Ascending aorta (tissue), 2 donors: Measurements from ENCODE around the gene EGF. TPM values are rescaled to one million over a fixed set of nuclear protein-coding genes. Genes with fewer than 3 reads are reported as not detected.
"Not testable (repeated sequence)": the region's sequence is repeated elsewhere in the genome, so short reads cannot be mapped to it uniquely, and the experiment has no call there.

Experiments
- DNase-seq, 2 donors: peaks; one replicate each; pipeline ENCODE4 v3.0.0-alpha.2; 2019; ENCODE audit warnings: low spot score in 2 of 2
- H3K27ac ChIP-seq, 2 donors: fragments of 200-600 bp; sonication (generic); one replicate each; pipeline ENCODE4 v1.5.1; 2016 to 2017; ENCODE audit warnings: mild to moderate bottlenecking in 1 of 2
- H3K27me3 ChIP-seq: fragments of 200-600 bp; sonication (generic); one replicate; pipeline ENCODE4 v1.5.1; 2017
- H3K36me3 ChIP-seq, 2 donors: fragments of 200-600 bp; sonication (generic); one replicate each; pipeline ENCODE4 v1.5.1; 2016
- H3K4me1 ChIP-seq, 2 donors: fragments of 200-600 bp; sonication (generic); one replicate each; pipeline ENCODE4 v1.5.1; 2016 to 2017; ENCODE audit warnings: mild to moderate bottlenecking in 1 of 2
- H3K4me3 ChIP-seq, 2 donors: fragments of 200-600 bp; sonication (generic); one replicate each; pipeline ENCODE4 v1.5.1; 2016 to 2017; ENCODE audit warnings: mild to moderate bottlenecking in 1 of 2
- H3K9me3 ChIP-seq, 2 donors: fragments of 200-600 bp; sonication (generic); one replicate each; pipeline ENCODE4 v1.5.1; 2016
- intact Hi-C: fragments of 100-400 bp; cut with DNase I; formaldehyde crosslinking; loops from one replicate; pipeline ENCODE4 v1.15.1; 2023
- total RNA-seq: library from RNA; depleted of rRNA; stranded (reverse); fragments of >200 nt; gene quantifications from one replicate; pipeline ENCODE4 v1.1.0, GENCODE V29; 2016
- TF ChIP-seq, protein P1 (sequence below), 3 experiments: fragments of 200-600 bp in 2 of 3; fragments of 450-650 bp in 1 of 3; sonication (generic) in 2 of 3; IDR thresholded peaks; one replicate each; pipeline ENCODE4 v1.5.1; 2016 to 2019; ENCODE audit warnings: antibody characterized with exemption in 3 of 3, mild to moderate bottlenecking in 1 of 3, moderate library complexity in 1 of 3

Gene EGF
- total RNA-seq, 1 donor from 2014 or later = not detected

DNA sequence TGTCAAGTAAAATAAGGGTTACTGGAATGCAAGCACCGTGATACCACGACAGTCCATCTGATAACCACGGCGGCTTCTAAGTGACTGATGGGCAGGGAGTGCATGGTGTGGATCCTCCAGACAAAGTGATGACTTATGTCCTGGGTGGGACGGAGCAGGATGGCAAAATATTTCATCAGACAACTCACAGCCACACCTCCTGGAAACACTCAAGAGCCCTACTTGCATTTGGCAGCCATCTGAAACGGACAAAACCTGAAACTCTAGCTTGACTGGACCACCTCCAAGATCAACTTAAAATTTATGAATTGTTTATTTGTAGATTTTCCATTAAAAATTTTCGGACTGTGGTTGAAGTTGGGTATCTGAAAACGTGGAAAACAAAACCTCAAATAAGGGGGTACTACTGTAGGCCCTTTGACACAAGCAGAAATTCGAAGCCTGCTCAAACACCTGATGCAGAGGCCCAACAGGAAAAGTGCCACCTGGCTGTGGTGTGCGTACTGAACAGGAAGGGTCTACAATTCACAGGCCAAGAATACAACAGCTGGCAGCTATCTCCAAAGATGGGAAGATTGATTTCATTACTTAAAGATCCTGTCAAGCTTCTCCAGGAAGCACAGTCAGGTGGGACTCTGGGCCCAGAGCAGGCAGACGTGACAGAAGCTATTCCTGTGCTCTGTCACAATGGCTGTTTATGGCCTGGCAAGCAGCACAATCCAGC lies 38.7 kb upstream of the EGF start:
- TF ChIP-seq, protein P1, sequence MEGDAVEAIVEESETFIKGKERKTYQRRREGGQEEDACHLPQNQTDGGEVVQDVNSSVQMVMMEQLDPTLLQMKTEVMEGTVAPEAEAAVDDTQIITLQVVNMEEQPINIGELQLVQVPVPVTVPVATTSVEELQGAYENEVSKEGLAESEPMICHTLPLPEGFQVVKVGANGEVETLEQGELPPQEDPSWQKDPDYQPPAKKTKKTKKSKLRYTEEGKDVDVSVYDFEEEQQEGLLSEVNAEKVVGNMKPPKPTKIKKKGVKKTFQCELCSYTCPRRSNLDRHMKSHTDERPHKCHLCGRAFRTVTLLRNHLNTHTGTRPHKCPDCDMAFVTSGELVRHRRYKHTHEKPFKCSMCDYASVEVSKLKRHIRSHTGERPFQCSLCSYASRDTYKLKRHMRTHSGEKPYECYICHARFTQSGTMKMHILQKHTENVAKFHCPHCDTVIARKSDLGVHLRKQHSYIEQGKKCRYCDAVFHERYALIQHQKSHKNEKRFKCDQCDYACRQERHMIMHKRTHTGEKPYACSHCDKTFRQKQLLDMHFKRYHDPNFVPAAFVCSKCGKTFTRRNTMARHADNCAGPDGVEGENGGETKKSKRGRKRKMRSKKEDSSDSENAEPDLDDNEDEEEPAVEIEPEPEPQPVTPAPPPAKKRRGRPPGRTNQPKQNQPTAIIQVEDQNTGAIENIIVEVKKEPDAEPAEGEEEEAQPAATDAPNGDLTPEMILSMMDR (IDR thresholded peaks at IDR 0.05) = no peak
- no peak for DNase-seq
- no peaks in the 10 kb centered on the region for H3K36me3 ChIP-seq
- no peaks in the 10 kb centered on the region for H3K27me3 ChIP-seq
- no peak overlapping the region for H3K4me3 ChIP-seq
- intact Hi-C loops = no loop called here
- H3K9me3 ChIP-seq = no peaks in the 10 kb centered on the region
- H3K27ac ChIP-seq = no peak overlapping the region
- H3K4me1 ChIP-seq = no peaks in the 10 kb centered on the region

DNA sequence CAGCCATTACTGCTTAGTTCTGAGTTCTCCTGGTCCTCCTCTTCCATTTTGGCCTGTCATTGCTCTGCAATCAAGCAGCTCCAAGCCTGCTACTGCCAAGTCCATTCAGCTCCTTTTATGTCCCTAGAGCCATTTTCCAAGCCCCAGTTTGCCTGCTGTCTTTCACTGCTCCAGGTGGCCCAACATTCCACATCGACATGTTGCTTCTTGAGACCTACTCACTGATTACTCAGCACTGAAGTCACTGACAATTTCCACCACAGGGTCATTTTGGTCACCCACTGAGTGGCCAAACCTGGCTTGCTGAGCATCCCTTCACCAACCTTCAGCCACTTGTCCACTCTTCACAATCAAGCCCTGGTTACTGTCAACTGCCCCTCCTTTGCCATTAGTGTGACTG lies 37.6 kb upstream of the EGF start:
- H3K9me3 ChIP-seq = no peaks in the 10 kb centered on the region

DNA sequence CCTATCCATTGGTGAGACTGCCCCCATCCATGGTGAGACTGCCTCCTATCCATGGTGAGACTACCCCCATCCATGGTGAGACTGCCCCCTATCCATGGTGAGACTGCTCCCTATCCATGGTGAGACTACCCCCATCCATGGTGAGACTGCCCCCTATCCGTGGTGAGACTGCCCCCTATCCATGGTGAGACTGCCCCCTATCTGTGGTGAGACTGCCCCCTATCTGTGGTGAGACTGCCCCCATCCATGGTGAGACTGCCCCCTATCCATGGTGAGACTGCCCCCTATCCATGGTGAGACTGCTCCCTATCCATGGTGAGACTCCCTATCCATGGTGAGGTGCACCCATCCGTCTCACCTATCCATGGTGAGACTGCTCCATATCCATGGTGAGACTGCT lies 37.1 kb upstream of the EGF start:
- DNase-seq, H3K4me3 ChIP-seq, H3K4me1 ChIP-seq, intact Hi-C loops, H3K27ac ChIP-seq, H3K9me3 ChIP-seq, H3K36me3 ChIP-seq, H3K27me3 ChIP-seq: not testable (repeated sequence)

More for the DNA sequence above, 37.6 kb upstream of the EGF start:
- Histone ChIP-seq H3K36me3 (no peaks in the 10 kb centered on the region), H3K4me3 (no peak overlapping the region), H3K27ac (no peak overlapping the region), H3K4me1 (no peaks in the 10 kb centered on the region), H3K27me3 (no peaks in the 10 kb centered on the region)
- DNase-seq = no peak
- TF ChIP-seq, protein P1 (IDR thresholded peaks at IDR 0.05) = no peak
- intact Hi-C loops = no loop called here

GRCh38 chr4:109876634-109877265 lies 35.9 kb upstream of the EGF start:
- Histone ChIP-seq H3K36me3 (no peaks in the 10 kb centered on the region), H3K4me3 (no peak overlapping the region), H3K27me3 (no peaks in the 10 kb centered on the region), H3K9me3 (no peaks in the 10 kb centered on the region), H3K27ac (no peak overlapping the region), H3K4me1 (no peaks in the 10 kb centered on the region)
- intact Hi-C loops = no loop called here
- TF ChIP-seq, protein P1 (IDR thresholded peaks at IDR 0.05) = no peak
- DNase-seq = no peak

GRCh38 chr4:109877400-109877799 lies 35.3 kb upstream of the EGF start:
- intact Hi-C loops = no loop called here
- no peak overlapping the region for H3K27ac ChIP-seq
- H3K4me3 ChIP-seq = no peak overlapping the region
- no peaks in the 10 kb centered on the region for H3K36me3 ChIP-seq
- H3K4me1 ChIP-seq = no peaks in the 10 kb centered on the region
- H3K9me3 ChIP-seq = no peaks in the 10 kb centered on the region
- TF ChIP-seq, protein P1 (IDR thresholded peaks at IDR 0.05) = no peak
- H3K27me3 ChIP-seq = no peaks in the 10 kb centered on the region
- DNase-seq = no peak

- H3K4me3 ChIP-seq = no peak overlapping the region
- no peak for DNase-seq
- no peaks in the 10 kb centered on the region for H3K36me3 ChIP-seq
- H3K27me3 ChIP-seq = no peaks in the 10 kb centered on the region
- no peak overlapping the region for H3K27ac ChIP-seq
- no peaks in the 10 kb centered on the region for H3K9me3 ChIP-seq
- intact Hi-C loops = no loop called here
- no peaks in the 10 kb centered on the region for H3K4me1 ChIP-seq
- TF ChIP-seq, protein P1 (IDR thresholded peaks at IDR 0.05) = no peak
Observed at GRCh38 chr4:109878355-109878754, 34.3 kb upstream of the EGF start.
